ENCODE measurements around the gene SPDYE3. TPM values are rescaled to one million over a fixed set of nuclear protein-coding genes. Genes with fewer than 3 reads are reported as not detected.
"Not testable (repeated sequence)": the region's sequence is repeated elsewhere in the genome, so short reads cannot be mapped to it uniquely, and the experiment has no call there.

Gene SPDYE3
- total RNA-seq, 1 donor from 2014 or later: not detected

DNA sequence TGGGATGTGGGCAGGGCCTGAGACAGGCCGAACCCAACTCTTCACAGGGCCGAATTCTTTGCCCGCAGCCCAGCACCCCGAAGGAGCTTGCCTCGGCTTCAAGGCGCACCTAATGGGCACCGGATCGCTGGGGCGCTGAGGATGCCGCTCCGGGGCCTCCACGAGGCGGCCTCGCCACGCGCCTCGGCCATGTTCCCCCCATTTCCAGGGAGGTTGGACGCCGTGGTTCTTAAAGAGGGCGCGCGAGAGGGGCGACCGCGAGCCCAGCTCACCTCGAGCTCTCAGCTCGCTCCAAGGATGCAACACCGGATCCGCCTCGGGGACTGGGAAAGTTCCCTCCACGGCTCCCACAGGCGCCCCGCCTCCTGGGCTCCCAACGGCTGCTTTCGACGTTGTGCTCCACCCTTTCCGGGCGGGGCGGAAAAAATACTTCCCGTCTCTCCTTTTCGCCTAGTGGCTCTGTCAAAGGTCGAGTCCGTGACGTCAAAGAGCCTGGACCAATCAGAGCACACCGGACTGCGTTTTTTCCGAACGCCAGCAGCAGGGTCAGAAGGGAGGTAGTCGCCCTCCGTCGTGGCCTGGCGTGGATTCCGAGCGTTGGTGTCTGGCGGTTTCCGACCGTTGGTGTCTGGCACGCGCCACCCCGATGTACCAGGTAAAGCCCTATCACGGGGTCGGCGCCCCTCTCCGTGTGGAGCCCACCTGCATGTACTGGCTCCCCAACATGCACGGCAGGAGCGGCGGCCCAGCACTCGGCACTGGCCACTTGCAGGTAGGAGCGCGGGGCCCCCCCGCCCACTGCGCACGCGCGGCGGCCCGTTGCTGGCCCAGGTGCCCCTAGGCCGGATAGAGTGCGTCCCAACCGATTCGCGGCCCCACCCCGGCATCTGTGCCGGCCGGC lies 28.3 kb downstream of the SPDYE3 start:
- H3K27me3 Mint-ChIP-seq, CTCF ChIA-PET, H3K9me3 Mint-ChIP-seq: not testable (repeated sequence)
- DNase-seq: peak; percentile 85
- peaks cover 24% of the 10 kb centered on the region for H3K4me1 Mint-ChIP-seq
- H3K4me3 Mint-ChIP-seq: peak overlapping the region; percentile 93
- POLR2A ChIA-PET: interaction anchor here (0.6 to 1.2 kb wide), 6 partner anchors 9 to 187 kb away, joined by 3 to 6 read pairs (median 3); partner anchors contain the start of gene LAMTOR4
- peak overlapping the region; percentile 86 for H3K27ac Mint-ChIP-seq
- intact Hi-C loops (cut with micrococcal nuclease): loop anchor here (1.0 to 2.0 kb wide), 3 partner anchors 8 to 93 kb away; partner anchors contain the start of genes MEPCE and ZCWPW1
- peak; percentile 92 for ATAC-seq (ENCODE audit: low read depth)
- peaks cover 34% of the 10 kb centered on the region for H3K36me3 Mint-ChIP-seq (ENCODE audit: low read depth)

- CTCF ChIA-PET; H3K4me3 Mint-ChIP-seq; H3K27ac Mint-ChIP-seq; DNase-seq; ATAC-seq (ENCODE audit: low read depth); intact Hi-C loops (cut with micrococcal nuclease); POLR2A ChIA-PET; H3K27me3 Mint-ChIP-seq; H3K9me3 Mint-ChIP-seq: not testable (repeated sequence)
- Mint-ChIP-seq H3K4me1 (peaks cover 40% of the 10 kb centered on the region), H3K36me3 (ENCODE audit: low read depth) (peaks cover 47% of the 10 kb centered on the region)
Observed at GRCh38 chr7:100338083-100338696, 30.7 kb downstream of the SPDYE3 start.

DNA sequence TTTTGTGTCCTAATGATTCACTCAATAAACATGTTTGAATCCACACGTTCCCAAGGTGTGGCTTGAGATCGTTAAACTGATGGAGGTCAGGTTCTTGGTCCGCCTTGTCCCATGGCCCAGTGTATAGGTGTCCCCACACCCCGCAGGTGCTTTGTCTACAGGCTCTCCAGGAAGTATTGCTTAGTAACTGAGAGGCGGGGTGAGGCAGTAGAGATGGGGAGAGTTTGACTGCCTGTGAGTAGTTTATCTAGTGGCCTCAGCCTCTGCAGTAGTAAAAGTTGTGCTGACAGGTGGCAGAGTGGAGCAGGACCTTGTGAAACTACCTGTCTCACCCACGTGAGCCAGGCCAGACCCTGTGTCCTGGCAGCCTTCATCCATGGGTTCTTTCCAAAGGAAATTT lies 33.8 kb downstream of the SPDYE3 start:
- POLR2A ChIA-PET; ATAC-seq (ENCODE audit: low read depth); DNase-seq; H3K9me3 Mint-ChIP-seq; H3K4me3 Mint-ChIP-seq; CTCF ChIA-PET; H3K27me3 Mint-ChIP-seq: not testable (repeated sequence)
- intact Hi-C loops (cut with micrococcal nuclease): loop anchor here (10.0 kb wide), 2 partner anchors 146 to 426 kb away; partner anchors contain the start of gene TRIM4
- Mint-ChIP-seq H3K4me1 (peaks cover 49% of the 10 kb centered on the region), H3K36me3 (ENCODE audit: low read depth) (peaks cover 62% of the 10 kb centered on the region), H3K27ac (peak overlapping the region; percentile 50)

- Mint-ChIP-seq H3K9me3 (no peaks in the 10 kb centered on the region), H3K27ac (peak overlapping the region; percentile 76), H3K36me3 (ENCODE audit: low read depth) (peaks cover 72% of the 10 kb centered on the region), H3K27me3 (no peaks in the 10 kb centered on the region), H3K4me3 (no peak overlapping the region), H3K4me1 (peaks cover 43% of the 10 kb centered on the region)
- intact Hi-C loops (cut with micrococcal nuclease): loop anchor here (10.0 kb wide), 2 partner anchors 148 to 428 kb away; partner anchors contain the start of gene TRIM4
- DNase-seq (no peak), ATAC-seq (ENCODE audit: low read depth) (no peak)
- TF ChIP-seq CTCF (IDR thresholded peaks at IDR 0.05): no peak
- ChIA-PET CTCF (no interaction called here), POLR2A (interaction anchor here (0.7 kb wide), 1 partner anchor 107 kb away, joined by 7 read pairs; no protein-coding TSS in a partner anchor)
Observed at GRCh38 chr7:100342765-100343164, 35.3 kb downstream of the SPDYE3 start.

GRCh38 chr7:100344124-100344559 lies 36.6 kb downstream of the SPDYE3 start:
- not testable (repeated sequence) for DNase-seq; ATAC-seq (ENCODE audit: low read depth); H3K9me3 Mint-ChIP-seq; H3K27me3 Mint-ChIP-seq
- CTCF ChIA-PET: interaction anchor here (0.6 to 1.7 kb wide), 5 partner anchors 9 to 215 kb away, joined by 3 to 15 read pairs (median 4); no protein-coding TSS in a partner anchor
- POLR2A ChIA-PET: interaction anchor here (0.5 to 2.1 kb wide), 13 partner anchors 21 to 839 kb away, joined by 3 to 17 read pairs (median 4); partner anchors contain the start of genes LAMTOR4, MEPCE, PPP1R35 and ZCWPW1
- peaks cover 39% of the 10 kb centered on the region for H3K4me1 Mint-ChIP-seq
- H3K27ac Mint-ChIP-seq: peak overlapping the region; percentile 96
- peak overlapping the region; percentile 77 for H3K4me3 Mint-ChIP-seq
- H3K36me3 Mint-ChIP-seq (ENCODE audit: low read depth): peaks cover 70% of the 10 kb centered on the region
- intact Hi-C loops (cut with micrococcal nuclease): loop anchor here (1.0 to 10.0 kb wide), 6 partner anchors 8 to 429 kb away; partner anchors contain the start of genes MEPCE, TRIM4, ZCWPW1 and ZNF3

GRCh38 chr7:100344560-100345287 lies 37.2 kb downstream of the SPDYE3 start:
- H3K27ac Mint-ChIP-seq: peak overlapping the region; percentile 96
- CTCF ChIA-PET: interaction anchor here (0.6 to 1.7 kb wide), 13 partner anchors 9 to 221 kb away, joined by 3 to 15 read pairs (median 4); partner anchors contain the start of gene PVRIG
- peak overlapping the region; percentile 77 for H3K4me3 Mint-ChIP-seq
- ATAC-seq (ENCODE audit: low read depth): peak; percentile 88
- H3K4me1 Mint-ChIP-seq: peaks cover 39% of the 10 kb centered on the region
- not testable (repeated sequence) for H3K27me3 Mint-ChIP-seq, H3K9me3 Mint-ChIP-seq
- DNase-seq: peak; percentile 48
- H3K36me3 Mint-ChIP-seq (ENCODE audit: low read depth): peaks cover 73% of the 10 kb centered on the region
- intact Hi-C loops (cut with micrococcal nuclease): loop anchor here (1.0 to 10.0 kb wide), 7 partner anchors 8 to 430 kb away; partner anchors contain the start of genes MEPCE, TRIM4, ZCWPW1 and ZNF3
- POLR2A ChIA-PET: interaction anchor here (0.5 to 2.1 kb wide), 19 partner anchors 9 to 840 kb away, joined by 3 to 17 read pairs (median 4); partner anchors contain the start of genes LAMTOR4, MEPCE, PPP1R35 and ZCWPW1

- ATAC-seq (ENCODE audit: low read depth): peak; percentile 54
- H3K27me3 Mint-ChIP-seq, H3K4me3 Mint-ChIP-seq, H3K9me3 Mint-ChIP-seq: not testable (repeated sequence)
- ChIA-PET POLR2A (interaction anchor here (0.6 to 2.1 kb wide), 18 partner anchors 10 to 539 kb away, joined by 3 to 17 read pairs (median 4); partner anchors contain the start of genes MEPCE, PPP1R35 and ZCWPW1), CTCF (interaction anchor here (0.8 to 1.7 kb wide), 13 partner anchors 8 to 221 kb away, joined by 3 to 15 read pairs (median 4); partner anchors contain the start of gene PVRIG)
- DNase-seq: peak; percentile 71
- intact Hi-C loops (cut with micrococcal nuclease): loop anchor here (1.0 to 10.0 kb wide), 5 partner anchors 84 to 430 kb away; partner anchors contain the start of genes MEPCE, TRIM4, ZCWPW1 and ZNF3
- Mint-ChIP-seq H3K36me3 (ENCODE audit: low read depth) (peaks cover 74% of the 10 kb centered on the region), H3K27ac (peak overlapping the region; percentile 96), H3K4me1 (peaks cover 39% of the 10 kb centered on the region)
Observed at GRCh38 chr7:100345288-100345672, 37.8 kb downstream of the SPDYE3 start.
